Cardiac fibroblast (primary cell): ENCODE measurements around the gene PDLIM5.

Source experiments
- DNase-seq, 2 donors: peaks; one replicate each; pipeline versions ENCODE4 v3.0.0 to v3.0.0-alpha.2; 2010; ENCODE audit warnings: low read depth in 2 of 2
- H3K4me3 ChIP-seq, 2 donors: replicated peaks in 1 of 2; 1 replicate in 1 of 2; 2 replicates in 1 of 2; pipeline ENCODE4 v1.5.1; 2011; ENCODE audit warnings: low read depth in 2 of 2, low read length in 2 of 2, mild to moderate bottlenecking in 2 of 2, moderate library complexity in 1 of 2
- TF ChIP-seq, protein P1 (sequence below): IDR thresholded peaks from one replicate; pipeline ENCODE4 v1.5.1; 2011; ENCODE audit warnings: low read depth, mild to moderate bottlenecking, low read length, inconsistent platforms

PDLIM5 gene

DNA sequence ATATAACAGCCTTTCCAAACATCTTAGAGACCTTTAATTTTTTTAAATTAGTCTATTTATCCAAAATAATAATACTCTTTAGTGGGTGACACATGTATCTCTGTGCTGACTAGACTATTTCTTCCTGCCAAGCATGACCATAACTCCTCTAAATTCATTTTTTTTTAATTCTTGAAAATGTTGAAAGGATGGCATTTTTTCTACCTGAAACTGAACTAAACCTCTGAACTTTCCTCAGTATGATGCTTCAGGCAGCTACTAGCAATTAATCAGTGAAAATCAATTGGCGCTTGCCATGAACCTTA, 42.4 kb upstream of the PDLIM5 start:
- H3K4me3 ChIP-seq = no peak overlapping the region
- no peak for DNase-seq

GRCh38 chr4:94409962-94410361, 41.8 kb upstream of the PDLIM5 start:
- H3K4me3 ChIP-seq = no peak overlapping the region
- TF ChIP-seq, protein P1, sequence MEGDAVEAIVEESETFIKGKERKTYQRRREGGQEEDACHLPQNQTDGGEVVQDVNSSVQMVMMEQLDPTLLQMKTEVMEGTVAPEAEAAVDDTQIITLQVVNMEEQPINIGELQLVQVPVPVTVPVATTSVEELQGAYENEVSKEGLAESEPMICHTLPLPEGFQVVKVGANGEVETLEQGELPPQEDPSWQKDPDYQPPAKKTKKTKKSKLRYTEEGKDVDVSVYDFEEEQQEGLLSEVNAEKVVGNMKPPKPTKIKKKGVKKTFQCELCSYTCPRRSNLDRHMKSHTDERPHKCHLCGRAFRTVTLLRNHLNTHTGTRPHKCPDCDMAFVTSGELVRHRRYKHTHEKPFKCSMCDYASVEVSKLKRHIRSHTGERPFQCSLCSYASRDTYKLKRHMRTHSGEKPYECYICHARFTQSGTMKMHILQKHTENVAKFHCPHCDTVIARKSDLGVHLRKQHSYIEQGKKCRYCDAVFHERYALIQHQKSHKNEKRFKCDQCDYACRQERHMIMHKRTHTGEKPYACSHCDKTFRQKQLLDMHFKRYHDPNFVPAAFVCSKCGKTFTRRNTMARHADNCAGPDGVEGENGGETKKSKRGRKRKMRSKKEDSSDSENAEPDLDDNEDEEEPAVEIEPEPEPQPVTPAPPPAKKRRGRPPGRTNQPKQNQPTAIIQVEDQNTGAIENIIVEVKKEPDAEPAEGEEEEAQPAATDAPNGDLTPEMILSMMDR = no peak
- DNase-seq = peak; percentile 47 to 53

More for the DNA sequence above, 42.4 kb upstream of the PDLIM5 start:
- TF ChIP-seq, protein P1 = no peak

DNA sequence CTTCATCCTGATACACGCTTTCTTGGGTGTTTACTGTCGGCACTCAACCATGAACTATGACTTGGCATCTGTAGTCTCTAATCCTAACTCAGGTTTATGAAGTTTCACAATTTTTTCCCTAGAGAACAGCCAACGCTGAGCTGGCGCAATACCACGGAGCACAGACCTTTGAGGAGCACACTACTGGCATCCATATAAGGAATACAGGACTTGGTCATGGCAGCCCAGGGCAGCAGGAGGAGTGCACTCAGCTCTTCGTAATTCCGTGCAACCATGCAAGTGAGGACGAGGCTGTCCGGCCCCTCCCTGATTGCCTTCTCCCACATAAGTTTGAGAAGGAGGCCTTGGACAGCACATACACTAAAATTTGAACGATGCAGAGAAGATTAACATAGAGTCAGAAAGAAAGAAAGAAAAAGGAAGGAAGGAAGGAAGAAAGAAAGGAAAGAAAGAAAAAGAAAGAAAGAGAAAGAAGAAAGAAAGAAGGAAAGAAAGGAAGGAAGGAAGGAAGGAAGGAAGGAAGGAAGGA, 41.0 kb upstream of the PDLIM5 start:
- TF ChIP-seq, protein P1 = no peak
- H3K4me3 ChIP-seq = no peak overlapping the region
- peak; percentile 95 to 97 for DNase-seq

- H3K4me3 ChIP-seq = no peak overlapping the region
- TF ChIP-seq, protein P1 = no peak
- DNase-seq = no peak
Observed at GRCh38 chr4:94411296-94411695, 40.4 kb upstream of the PDLIM5 start.

GRCh38 chr4:94412019-94412657, 39.6 kb upstream of the PDLIM5 start:
- no peak for DNase-seq
- TF ChIP-seq, protein P1 = no peak
- no peak overlapping the region for H3K4me3 ChIP-seq

GRCh38 chr4:94412658-94413038, 39.1 kb upstream of the PDLIM5 start:
- DNase-seq = peak; percentile 83 to 93
- H3K4me3 ChIP-seq = no peak overlapping the region
- TF ChIP-seq, protein P1 = no peak
